ENCODE results near the gene SART3.
"Not testable (repeated sequence)": the region's sequence is repeated elsewhere in the genome, so short reads cannot be mapped to it uniquely, and the experiment has no call there.

The SART3 gene

GRCh38 chr12:108594323-108594903 is 33.4 kb upstream of the SART3 start:
- Histone ChIP-seq H3K79me2 (no peaks in the 10 kb centered on the region), H3K36me3 (ENCODE audit: control insufficient read depth, insufficient read depth, low read length) (no peaks in the 10 kb centered on the region), H2AFZ (no peak overlapping the region), H3K4me3 (ENCODE audit: low read depth, low read length) (no peak overlapping the region), H3K9ac (no peak overlapping the region), H3K27ac (no peak overlapping the region), H3K9me3 (ENCODE audit: control insufficient read depth, low read length) (no peaks in the 10 kb centered on the region), H3K4me2 (ENCODE audit: low read length) (no peak overlapping the region), H3K4me1 (no peaks in the 10 kb centered on the region), H3K27me3 (ENCODE audit: control insufficient read depth, insufficient read depth, low read length) (no peaks in the 10 kb centered on the region)
- TF ChIP-seq, protein P1, sequence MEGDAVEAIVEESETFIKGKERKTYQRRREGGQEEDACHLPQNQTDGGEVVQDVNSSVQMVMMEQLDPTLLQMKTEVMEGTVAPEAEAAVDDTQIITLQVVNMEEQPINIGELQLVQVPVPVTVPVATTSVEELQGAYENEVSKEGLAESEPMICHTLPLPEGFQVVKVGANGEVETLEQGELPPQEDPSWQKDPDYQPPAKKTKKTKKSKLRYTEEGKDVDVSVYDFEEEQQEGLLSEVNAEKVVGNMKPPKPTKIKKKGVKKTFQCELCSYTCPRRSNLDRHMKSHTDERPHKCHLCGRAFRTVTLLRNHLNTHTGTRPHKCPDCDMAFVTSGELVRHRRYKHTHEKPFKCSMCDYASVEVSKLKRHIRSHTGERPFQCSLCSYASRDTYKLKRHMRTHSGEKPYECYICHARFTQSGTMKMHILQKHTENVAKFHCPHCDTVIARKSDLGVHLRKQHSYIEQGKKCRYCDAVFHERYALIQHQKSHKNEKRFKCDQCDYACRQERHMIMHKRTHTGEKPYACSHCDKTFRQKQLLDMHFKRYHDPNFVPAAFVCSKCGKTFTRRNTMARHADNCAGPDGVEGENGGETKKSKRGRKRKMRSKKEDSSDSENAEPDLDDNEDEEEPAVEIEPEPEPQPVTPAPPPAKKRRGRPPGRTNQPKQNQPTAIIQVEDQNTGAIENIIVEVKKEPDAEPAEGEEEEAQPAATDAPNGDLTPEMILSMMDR (IDR thresholded peaks at IDR 0.05): no peak

DNA sequence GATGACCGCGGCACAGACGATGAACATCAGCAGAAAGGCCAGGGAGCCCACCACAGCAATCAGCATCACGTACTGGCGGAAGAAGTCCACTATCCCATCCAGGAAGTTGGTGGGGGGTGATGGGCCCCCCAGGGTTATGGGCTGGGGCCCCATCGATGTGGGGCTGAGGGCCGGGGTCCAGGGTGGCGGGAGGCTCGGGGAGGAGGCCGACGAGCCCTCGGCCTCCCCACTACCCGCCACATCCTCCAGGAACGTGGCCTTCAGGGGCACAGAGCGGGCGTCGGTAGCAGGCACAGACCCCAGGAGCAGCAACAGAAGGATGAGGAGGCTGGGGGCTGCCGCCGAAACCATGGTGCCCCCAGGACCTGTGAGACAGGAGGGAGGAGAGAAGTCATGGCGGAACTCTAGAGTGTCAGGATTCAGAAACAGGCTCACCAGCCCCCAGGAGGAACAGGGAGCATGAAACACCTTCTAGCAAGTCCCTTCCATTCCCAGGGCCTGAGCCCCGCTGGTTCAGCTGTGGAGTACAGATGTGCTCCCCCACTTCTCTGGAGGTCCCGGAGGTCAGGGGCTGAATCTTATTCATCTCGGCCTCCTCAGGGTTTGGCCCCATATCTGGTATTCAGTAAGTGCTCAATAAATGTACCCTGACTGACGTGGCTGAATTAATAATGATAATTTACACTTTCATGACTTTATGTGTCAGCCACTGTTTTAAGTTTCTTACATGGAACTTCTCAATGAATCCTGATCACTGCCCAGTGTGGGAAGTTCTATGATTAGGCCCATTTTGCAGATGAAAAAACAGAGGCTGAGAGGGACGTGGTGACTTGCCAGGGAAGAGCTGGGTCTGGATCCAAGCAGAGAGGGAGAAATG is 31.3 kb upstream of the SART3 start:
- Histone ChIP-seq H3K79me2 (no peaks in the 10 kb centered on the region), H3K9me3 (ENCODE audit: control insufficient read depth, low read length) (no peaks in the 10 kb centered on the region)

DNA sequence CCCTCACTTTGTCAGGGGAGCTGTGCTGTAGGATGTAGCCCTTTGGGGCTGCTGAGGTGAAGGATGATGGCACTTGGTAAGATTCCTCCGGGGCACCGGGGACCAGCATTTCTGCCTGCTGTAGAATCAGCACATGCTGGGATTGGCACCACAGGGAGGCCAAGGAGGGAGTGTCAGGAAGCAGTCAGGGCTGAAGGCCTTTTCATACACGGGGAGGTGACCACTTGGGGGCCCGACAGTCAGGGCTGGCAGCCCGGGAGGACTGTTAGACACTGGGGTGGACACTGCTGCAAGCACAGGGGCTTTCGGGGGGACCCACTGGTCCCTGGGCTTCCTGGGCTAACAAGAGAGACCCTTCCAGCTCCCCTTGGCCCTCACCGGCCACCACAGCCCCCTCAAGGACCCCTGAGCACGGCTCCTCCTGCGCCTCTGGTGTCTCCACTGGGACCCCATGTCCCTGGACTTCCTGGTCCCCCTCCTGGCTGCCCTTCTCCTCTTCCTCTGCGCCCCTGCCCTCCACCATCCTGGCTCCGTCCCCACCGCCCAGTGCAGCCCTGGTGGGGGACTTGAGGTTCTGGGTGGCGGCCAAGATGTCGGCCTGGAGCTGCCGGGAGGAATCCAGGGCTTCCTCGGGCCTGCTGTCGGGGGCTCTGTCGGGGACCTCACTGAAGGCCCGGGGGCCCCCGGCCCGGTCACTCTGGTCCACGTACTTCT is 30.5 kb upstream of the SART3 start:
- no peaks in the 10 kb centered on the region for H3K9me3 ChIP-seq (ENCODE audit: control insufficient read depth, low read length)
- H3K36me3 ChIP-seq (ENCODE audit: control insufficient read depth, insufficient read depth, low read length): no peaks in the 10 kb centered on the region
- no peak overlapping the region for H3K9ac ChIP-seq
- no peak overlapping the region for H3K27ac ChIP-seq
- H3K27me3 ChIP-seq (ENCODE audit: control insufficient read depth, insufficient read depth, low read length): no peaks in the 10 kb centered on the region
- H3K4me3 ChIP-seq (ENCODE audit: low read depth, low read length): no peak overlapping the region
- TF ChIP-seq, protein P1 (IDR thresholded peaks at IDR 0.05): no peak
- no peaks in the 10 kb centered on the region for H3K4me1 ChIP-seq
- no peaks in the 10 kb centered on the region for H3K79me2 ChIP-seq
- H2AFZ ChIP-seq: no peak overlapping the region
- no peak overlapping the region for H3K4me2 ChIP-seq (ENCODE audit: low read length)

More for the DNA sequence above, 31.3 kb upstream of the SART3 start:
- Histone ChIP-seq H3K27ac (no peak overlapping the region), H3K4me1 (no peaks in the 10 kb centered on the region), H2AFZ (no peak overlapping the region), H3K9ac (no peak overlapping the region), H3K36me3 (ENCODE audit: control insufficient read depth, insufficient read depth, low read length) (no peaks in the 10 kb centered on the region), H3K4me2 (ENCODE audit: low read length) (no peak overlapping the region), H3K4me3 (ENCODE audit: low read depth, low read length) (no peak overlapping the region), H3K27me3 (ENCODE audit: control insufficient read depth, insufficient read depth, low read length) (no peaks in the 10 kb centered on the region)
- TF ChIP-seq, protein P1 (IDR thresholded peaks at IDR 0.05): no peak

- H3K9ac ChIP-seq; H3K4me1 ChIP-seq; H3K9me3 ChIP-seq (ENCODE audit: control insufficient read depth, low read length); H3K27me3 ChIP-seq (ENCODE audit: control insufficient read depth, insufficient read depth, low read length); H3K4me2 ChIP-seq (ENCODE audit: low read length); H3K27ac ChIP-seq; H3K4me3 ChIP-seq (ENCODE audit: low read depth, low read length); H2AFZ ChIP-seq; H3K36me3 ChIP-seq (ENCODE audit: control insufficient read depth, insufficient read depth, low read length); H3K79me2 ChIP-seq: not testable (repeated sequence)
These were observed 29.5 kb upstream of the SART3 start for GRCh38 chr12:108590463-108590862.

- Histone ChIP-seq H3K27me3 (ENCODE audit: control insufficient read depth, insufficient read depth, low read length) (no peaks in the 10 kb centered on the region), H3K9ac (no peak overlapping the region), H3K4me2 (ENCODE audit: low read length) (no peak overlapping the region), H3K9me3 (ENCODE audit: control insufficient read depth, low read length) (no peaks in the 10 kb centered on the region), H2AFZ (no peak overlapping the region), H3K79me2 (no peaks in the 10 kb centered on the region), H3K4me1 (no peaks in the 10 kb centered on the region), H3K27ac (no peak overlapping the region), H3K36me3 (ENCODE audit: control insufficient read depth, insufficient read depth, low read length) (no peaks in the 10 kb centered on the region), H3K4me3 (ENCODE audit: low read depth, low read length) (no peak overlapping the region)
- TF ChIP-seq, protein P1 (IDR thresholded peaks at IDR 0.05): no peak
These were observed 28.9 kb upstream of the SART3 start for GRCh38 chr12:108589840-108590229.

Measured in parathyroid adenoma (tissue), 2 donors.